Astrocyte (in vitro differentiated cells and primary cell): ENCODE measurements around the gene UGT1A7.

ENCODE experiments used
- CTCF ChIP-seq: IDR thresholded peaks from 2 replicates; pipeline ENCODE4 v1.5.1; 2011; ENCODE audit warnings: low read depth, mild to moderate bottlenecking, inconsistent platforms, low read length, moderate library complexity; ENCODE audit not compliant: insufficient read depth
- EZH2 ChIP-seq: IDR thresholded peaks from 2 replicates; pipeline ENCODE4 v1.6.1; 2012; ENCODE audit warnings: mild to moderate bottlenecking, low read length, inconsistent platforms; ENCODE audit not compliant: insufficient read depth

DNA sequence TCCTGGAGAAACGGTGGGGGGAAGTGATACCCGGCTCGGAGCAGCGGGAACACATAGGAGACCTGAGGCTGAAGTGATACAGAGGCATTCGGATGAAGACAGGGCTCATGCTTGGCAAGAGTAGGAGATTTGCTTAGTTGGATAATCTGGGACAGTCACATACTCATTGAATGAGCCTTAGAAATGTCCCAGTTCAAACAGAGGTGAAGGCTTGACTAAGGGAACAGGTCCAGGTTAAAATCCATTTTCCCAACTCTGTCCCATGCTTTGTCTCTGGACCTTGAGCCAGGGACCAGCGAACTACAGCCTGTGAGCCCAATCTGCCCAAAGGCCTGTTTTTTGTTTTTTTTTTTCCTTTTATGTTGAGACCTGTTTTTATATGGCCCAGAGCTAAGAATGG is 12.3 kb downstream of the UGT1A7 start:
- TF ChIP-seq CTCF = no peak
- TF ChIP-seq EZH2 = no peak
